ENCODE data around the gene REC8.

The REC8 gene

GRCh38 chr14:24185026-24185425, 13.1 kb downstream of the REC8 start:
- H3K27me3 ChIP-seq (ENCODE audit: insufficient read depth, low read length, poor library complexity), result no peaks in the 10 kb centered on the region
- ATAC-seq (ENCODE audit: insufficient read depth, low read depth) (no peak), DNase-seq (no peak)
- peaks cover 18% of the 10 kb centered on the region for H3K79me2 ChIP-seq (ENCODE audit: insufficient read depth, low read length)
- H3K9me3 ChIP-seq (ENCODE audit: insufficient read depth, low read length, severe bottlenecking), result no peaks in the 10 kb centered on the region
- no peak overlapping the region for H3K4me2 ChIP-seq (ENCODE audit: insufficient read depth, low read length)
- peaks cover 74% of the 10 kb centered on the region for H3K36me3 ChIP-seq (ENCODE audit: insufficient read depth, low read length)
- TF ChIP-seq CTCF (IDR thresholded peaks at IDR 0.05; ENCODE audit: borderline replicate concordance, extremely low read depth, low read length, poor library complexity, severe bottlenecking) (no peak), EZH2 (IDR thresholded peaks at IDR 0.05; ENCODE audit: borderline replicate concordance, low read depth, low read length, severe bottlenecking) (no peak)
- no peak overlapping the region for H2AFZ ChIP-seq (ENCODE audit: low read depth, low read length)
- H3K4me3 ChIP-seq (ENCODE audit: low read depth in 1 of 2, low read length in 2 of 2), result no peak overlapping the region
- H3K27ac ChIP-seq (ENCODE audit: low read length), result no peak overlapping the region
- peaks cover 33% of the 10 kb centered on the region for H3K4me1 ChIP-seq (ENCODE audit: insufficient read depth, low read length)
- H4K20me1 ChIP-seq (ENCODE audit: insufficient read depth, low read length), result peaks cover 17% of the 10 kb centered on the region; the same call in 1 of the 2 replicates
- no peak overlapping the region for H3K9ac ChIP-seq (ENCODE audit: low read depth, low read length)

GRCh38 chr14:24185741-24186140, 13.9 kb downstream of the REC8 start:
- H3K9me3 ChIP-seq (ENCODE audit: insufficient read depth, low read length, severe bottlenecking), result no peaks in the 10 kb centered on the region
- no peak overlapping the region for H3K9ac ChIP-seq (ENCODE audit: low read depth, low read length)
- peaks cover 39% of the 10 kb centered on the region for H3K4me1 ChIP-seq (ENCODE audit: insufficient read depth, low read length)
- no peak overlapping the region for H3K4me3 ChIP-seq (ENCODE audit: low read depth in 1 of 2, low read length in 2 of 2)
- peaks cover 14% of the 10 kb centered on the region; the same call in 1 of the 2 replicates for H4K20me1 ChIP-seq (ENCODE audit: insufficient read depth, low read length)
- H2AFZ ChIP-seq (ENCODE audit: low read depth, low read length), result no peak overlapping the region
- DNase-seq (no peak), ATAC-seq (ENCODE audit: insufficient read depth, low read depth) (no peak)
- no peak overlapping the region for H3K27ac ChIP-seq (ENCODE audit: low read length)
- H3K27me3 ChIP-seq (ENCODE audit: insufficient read depth, low read length, poor library complexity), result no peaks in the 10 kb centered on the region
- peaks cover 69% of the 10 kb centered on the region for H3K36me3 ChIP-seq (ENCODE audit: insufficient read depth, low read length)
- H3K79me2 ChIP-seq (ENCODE audit: insufficient read depth, low read length), result peaks cover 18% of the 10 kb centered on the region
- no peak overlapping the region for H3K4me2 ChIP-seq (ENCODE audit: insufficient read depth, low read length)
- TF ChIP-seq EZH2 (IDR thresholded peaks at IDR 0.05; ENCODE audit: borderline replicate concordance, low read depth, low read length, severe bottlenecking), result no peak
- no peak for TF ChIP-seq CTCF (IDR thresholded peaks at IDR 0.05; ENCODE audit: borderline replicate concordance, extremely low read depth, low read length, poor library complexity, severe bottlenecking)

GRCh38 chr14:24186831-24187538, 15.1 kb downstream of the REC8 start:
- Histone ChIP-seq H4K20me1 (ENCODE audit: insufficient read depth, low read length) (peaks cover 14% of the 10 kb centered on the region; the same call in 1 of the 2 replicates), H3K79me2 (ENCODE audit: insufficient read depth, low read length) (peaks cover 22% of the 10 kb centered on the region), H3K4me2 (ENCODE audit: insufficient read depth, low read length) (peak overlapping the region; percentile 92), H3K4me3 (ENCODE audit: low read depth in 1 of 2, low read length in 2 of 2) (peak overlapping the region in 1 of 2 experiments; percentile 86; a peak in 1 of 4 replicates), H3K9ac (ENCODE audit: low read depth, low read length) (peak overlapping the region; percentile 13; the same call in 1 of the 2 replicates), H3K4me1 (ENCODE audit: insufficient read depth, low read length) (peaks cover 39% of the 10 kb centered on the region), H2AFZ (ENCODE audit: low read depth, low read length) (no peak overlapping the region), H3K27me3 (ENCODE audit: insufficient read depth, low read length, poor library complexity) (no peaks in the 10 kb centered on the region), H3K9me3 (ENCODE audit: insufficient read depth, low read length, severe bottlenecking) (no peaks in the 10 kb centered on the region), H3K27ac (ENCODE audit: low read length) (no peak overlapping the region), H3K36me3 (ENCODE audit: insufficient read depth, low read length) (peaks cover 62% of the 10 kb centered on the region)
- TF ChIP-seq CTCF (IDR thresholded peaks at IDR 0.05; ENCODE audit: borderline replicate concordance, extremely low read depth, low read length, poor library complexity, severe bottlenecking) (no peak), EZH2 (IDR thresholded peaks at IDR 0.05; ENCODE audit: borderline replicate concordance, low read depth, low read length, severe bottlenecking) (no peak)
- no peak for DNase-seq
- no peak for ATAC-seq (ENCODE audit: insufficient read depth, low read depth)

Measured in DND-41 (cell line).